SJSA1 (cell line): ENCODE data around the gene INPP4A. TPM values are rescaled to one million over a fixed set of nuclear protein-coding genes. Genes with fewer than 3 reads are reported as not detected.

ENCODE experiments used
- DNase-seq, 2 experiments: peaks; one replicate each; pipeline ENCODE4 v3.0.0-alpha.2; 2015 to 2020; ENCODE audit warnings: low spot score in 2 of 2, low read depth in 1 of 2
- H3K27ac ChIP-seq: fragments of 250-450 bp; sonication (Bioruptor Pico); 2 replicates; pipeline ENCODE4 v1.5.1; 2020; ENCODE audit warnings: mild to moderate bottlenecking, moderate library complexity
- H3K27me3 ChIP-seq: fragments of 250-450 bp; sonication (Bioruptor Pico); replicated peaks from 2 replicates; pipeline ENCODE4 v1.5.1; 2020; ENCODE audit warnings: mild to moderate bottlenecking, moderate library complexity
- H3K36me3 ChIP-seq: fragments of 250-450 bp; sonication (Bioruptor Pico); 2 replicates; pipeline ENCODE4 v1.5.1; 2020; ENCODE audit warnings: mild to moderate bottlenecking
- H3K4me1 ChIP-seq: fragments of 250-450 bp; sonication (Bioruptor Pico); replicated peaks from 2 replicates; pipeline ENCODE4 v1.6.1; 2021; ENCODE audit warnings: mild to moderate bottlenecking
- H3K4me3 ChIP-seq: fragments of 250-450 bp; sonication (Bioruptor Pico); 2 replicates; pipeline ENCODE4 v1.5.1; 2020; ENCODE audit warnings: mild to moderate bottlenecking
- H3K9me3 ChIP-seq: fragments of 250-450 bp; sonication (Bioruptor Pico); replicated peaks from 2 replicates; pipeline ENCODE4 v1.5.1; 2020; ENCODE audit warnings: mild to moderate bottlenecking
- total RNA-seq: library from RNA; depleted of rRNA; stranded (reverse); fragments of >200 nt; shearing (Covaris generic); gene quantifications from 2 replicates; pipeline ENCODE4 v1.2.3, GENCODE V29; 2014

INPP4A gene
- total RNA-seq, 1 experiment from 2014 or later = 16.9 TPM

- no peaks in the 10 kb centered on the region for H3K36me3 ChIP-seq
- H3K9me3 ChIP-seq = no peaks in the 10 kb centered on the region
- no peaks in the 10 kb centered on the region for H3K27me3 ChIP-seq
- DNase-seq = no peak
- H3K27ac ChIP-seq = no peak overlapping the region
- H3K4me1 ChIP-seq = peaks cover 33% of the 10 kb centered on the region
- H3K4me3 ChIP-seq = no peak overlapping the region
Observed at GRCh38 chr2:98459496-98460175, 15.0 kb downstream of the INPP4A start.

GRCh38 chr2:98460573-98461497 is 16.2 kb downstream of the INPP4A start:
- Histone ChIP-seq H3K4me1 (peaks cover 31% of the 10 kb centered on the region), H3K9me3 (no peaks in the 10 kb centered on the region), H3K27ac (no peak overlapping the region), H3K27me3 (no peaks in the 10 kb centered on the region), H3K36me3 (no peaks in the 10 kb centered on the region), H3K4me3 (no peak overlapping the region)
- DNase-seq = peak in 1 of 2 experiments; percentile 26

GRCh38 chr2:98461498-98462049 is 16.9 kb downstream of the INPP4A start:
- no peaks in the 10 kb centered on the region for H3K27me3 ChIP-seq
- peaks cover 36% of the 10 kb centered on the region for H3K4me1 ChIP-seq
- no peaks in the 10 kb centered on the region for H3K9me3 ChIP-seq
- DNase-seq = peak in 1 of 2 experiments; percentile 27
- H3K4me3 ChIP-seq = no peak overlapping the region
- H3K27ac ChIP-seq = no peak overlapping the region
- H3K36me3 ChIP-seq = no peaks in the 10 kb centered on the region

- no peak overlapping the region for H3K27ac ChIP-seq
- H3K27me3 ChIP-seq = no peaks in the 10 kb centered on the region
- H3K36me3 ChIP-seq = no peaks in the 10 kb centered on the region
- DNase-seq = no peak
- H3K4me3 ChIP-seq = no peak overlapping the region
- H3K9me3 ChIP-seq = no peaks in the 10 kb centered on the region
- peaks cover 23% of the 10 kb centered on the region for H3K4me1 ChIP-seq
Observed at GRCh38 chr2:98463081-98463481, 18.4 kb downstream of the INPP4A start.

GRCh38 chr2:98463551-98463971 is 18.9 kb downstream of the INPP4A start:
- no peak for DNase-seq
- Histone ChIP-seq H3K27me3 (no peaks in the 10 kb centered on the region), H3K36me3 (no peaks in the 10 kb centered on the region), H3K4me1 (peaks cover 18% of the 10 kb centered on the region), H3K27ac (no peak overlapping the region), H3K9me3 (no peaks in the 10 kb centered on the region), H3K4me3 (no peak overlapping the region)

GRCh38 chr2:98463988-98464771 is 19.5 kb downstream of the INPP4A start:
- Histone ChIP-seq H3K9me3 (no peaks in the 10 kb centered on the region), H3K27me3 (no peaks in the 10 kb centered on the region), H3K27ac (no peak overlapping the region), H3K4me1 (peaks cover 18% of the 10 kb centered on the region), H3K4me3 (no peak overlapping the region), H3K36me3 (no peaks in the 10 kb centered on the region)
- DNase-seq = no peak

GRCh38 chr2:98464772-98465310 is 20.2 kb downstream of the INPP4A start:
- no peak for DNase-seq
- Histone ChIP-seq H3K27me3 (no peaks in the 10 kb centered on the region), H3K4me3 (no peak overlapping the region), H3K36me3 (no peaks in the 10 kb centered on the region), H3K9me3 (no peaks in the 10 kb centered on the region), H3K27ac (peak overlapping the region; percentile 5; the same call in 1 of the 2 replicates), H3K4me1 (peaks cover 18% of the 10 kb centered on the region)

GRCh38 chr2:98465456-98466226 is 21.0 kb downstream of the INPP4A start:
- peak; percentile 50 to 71 for DNase-seq
- no peak overlapping the region for H3K4me3 ChIP-seq
- H3K9me3 ChIP-seq = no peaks in the 10 kb centered on the region
- no peaks in the 10 kb centered on the region for H3K27me3 ChIP-seq
- peaks cover 18% of the 10 kb centered on the region for H3K4me1 ChIP-seq
- peak overlapping the region; percentile 5; the same call in 1 of the 2 replicates for H3K27ac ChIP-seq
- no peaks in the 10 kb centered on the region for H3K36me3 ChIP-seq

GRCh38 chr2:98467082-98467536 is 22.5 kb downstream of the INPP4A start:
- Histone ChIP-seq H3K27me3 (no peaks in the 10 kb centered on the region), H3K4me1 (peaks cover 18% of the 10 kb centered on the region), H3K36me3 (no peaks in the 10 kb centered on the region), H3K9me3 (no peaks in the 10 kb centered on the region), H3K27ac (no peak overlapping the region), H3K4me3 (no peak overlapping the region)
- no peak for DNase-seq

GRCh38 chr2:98467652-98468051 is 23.0 kb downstream of the INPP4A start:
- H3K4me3 ChIP-seq = no peak overlapping the region

GRCh38 chr2:98468621-98469236 is 24.1 kb downstream of the INPP4A start:
- Histone ChIP-seq H3K9me3 (no peaks in the 10 kb centered on the region), H3K4me1 (peaks cover 18% of the 10 kb centered on the region), H3K27me3 (no peaks in the 10 kb centered on the region), H3K36me3 (no peaks in the 10 kb centered on the region), H3K27ac (no peak overlapping the region), H3K4me3 (no peak overlapping the region)
- DNase-seq = no peak

More at GRCh38 chr2:98467652-98468051, 23.0 kb downstream of the INPP4A start:
- Histone ChIP-seq H3K9me3 (no peaks in the 10 kb centered on the region), H3K4me1 (peaks cover 18% of the 10 kb centered on the region), H3K27ac (no peak overlapping the region), H3K36me3 (no peaks in the 10 kb centered on the region), H3K27me3 (no peaks in the 10 kb centered on the region)
- DNase-seq = no peak

- Histone ChIP-seq H3K36me3 (no peaks in the 10 kb centered on the region), H3K27me3 (no peaks in the 10 kb centered on the region), H3K27ac (no peak overlapping the region), H3K4me3 (no peak overlapping the region), H3K9me3 (no peaks in the 10 kb centered on the region), H3K4me1 (peaks cover 16% of the 10 kb centered on the region)
- DNase-seq = no peak
Observed at GRCh38 chr2:98469862-98470544, 25.3 kb downstream of the INPP4A start.
